ENCODE results near the gene EXOC1. TPM values are rescaled to one million over a fixed set of nuclear protein-coding genes. Genes with fewer than 3 reads are reported as not detected.
A peak's percentile ranks its signal among the peaks of the same experiment; 100 is the strongest.

Gene EXOC1
- total and polyA plus RNA-seq, 2 of the 4 experiments (the other 2 are of a cell fraction): 19.9 to 49.5 TPM

- Histone ChIP-seq H3K56ac (ENCODE audit: extremely low read depth, insufficient read depth, low read length) (no peak overlapping the region), H2BK5ac (ENCODE audit: low read depth, low read length, poor library complexity, severe bottlenecking) (no peak overlapping the region), H3K18ac (ENCODE audit: low read depth, low read length) (no peak overlapping the region), H3K4me3 (ENCODE audit: insufficient read depth, low read depth, low read length) (no peak overlapping the region), H2BK20ac (ENCODE audit: low read depth, low read length) (no peak overlapping the region), H3K27me3 (ENCODE audit: control insufficient read depth, insufficient read depth, low read length) (peaks cover 8% of the 10 kb centered on the region), H3K36me3 (ENCODE audit: control insufficient read depth, insufficient read depth, low read length) (no peaks in the 10 kb centered on the region), H3K9ac (ENCODE audit: low read depth, low read length) (no peak overlapping the region), H4K8ac (ENCODE audit: low read depth in 2 of 2, low read length in 2 of 2) (no peak overlapping the region), H3K23ac (ENCODE audit: low read depth, low read length) (no peak overlapping the region), H3K9me3 (ENCODE audit: control insufficient read depth, insufficient read depth, low read length) (no peaks in the 10 kb centered on the region), H4K91ac (ENCODE audit: insufficient read depth, low read depth, low read length) (no peak overlapping the region), H2BK120ac (ENCODE audit: low read depth, low read length) (no peak overlapping the region), H4K20me1 (ENCODE audit: insufficient read depth, low read length) (no peaks in the 10 kb centered on the region), H3K4me1 (ENCODE audit: control insufficient read depth, insufficient read depth, low read length) (no peaks in the 10 kb centered on the region), H3K9me1 (ENCODE audit: insufficient read depth, low read length) (no peaks in the 10 kb centered on the region), H2BK15ac (ENCODE audit: low read depth, low read length) (no peak overlapping the region), H4K5ac (ENCODE audit: low read depth, low read length) (no peak overlapping the region), H3K79me1 (ENCODE audit: low read depth in 1 of 2, low read length in 2 of 2) (no peaks in the 10 kb centered on the region), H2AK9ac (replicated peaks; ENCODE audit: low read depth, low read length, poor library complexity) (no peak overlapping the region), H3K4me2 (ENCODE audit: low read depth, low read length) (no peak overlapping the region), H3K27ac (ENCODE audit: insufficient read depth, low read length) (no peak overlapping the region), H2AK5ac (ENCODE audit: low read depth, low read length) (no peak overlapping the region), H3K4ac (ENCODE audit: low read depth, low read length) (no peak overlapping the region), H2AFZ (replicated peaks; ENCODE audit: low read length, poor library complexity) (no peak overlapping the region), H3K14ac (replicated peaks; ENCODE audit: low read depth, low read length) (no peak overlapping the region)
- no CpG with 5 or more reads among the region's 2 CpGs for WGBS, 2 experiments (ENCODE audit: extremely low coverage in 2 of 2, insufficient read length in 1 of 2)
- intact Hi-C loops (cut with micrococcal nuclease) (no loop called here), dilution Hi-C loops (cut with HindIII; ENCODE audit: low sequenced_read_pairs, unreplicated experiment) (no loop called here), in situ Hi-C loops (cut with MboI; ENCODE audit: low sequenced_read_pairs) (no loop called here)
- BruUV-seq (replicated peaks): no TSS peak
- CTCF ChIA-PET: no interaction called here
- no peak for TF ChIP-seq FOS (IDR thresholded peaks at IDR 0.05; ENCODE audit: low read depth, low read length)
- TF ChIP-seq CEBPB (IDR thresholded peaks at IDR 0.05; ENCODE audit: low read depth, low read length): peak; percentile 53
- no peak for ATAC-seq (ENCODE audit: low read depth)
- POLR2A ChIA-PET (ENCODE audit: unreplicated experiment): no interaction called here
- DNase-seq: no peak
Observed at GRCh38 chr4:55820279-55820678, 33.2 kb upstream of the EXOC1 start.
